Measurements from ENCODE around the gene MFSD11.

The MFSD11 gene

GRCh38 chr17:76791053-76791980 is 53.4 kb downstream of the MFSD11 start:
- Histone ChIP-seq H3K9me3 (ENCODE audit: insufficient read depth, low read depth, low read length) (no peaks in the 10 kb centered on the region), H3K36me3 (ENCODE audit: insufficient read depth, low read length) (no peaks in the 10 kb centered on the region), H3K27me3 (ENCODE audit: insufficient read depth, low read length, poor library complexity, severe bottlenecking) (no peaks in the 10 kb centered on the region), H3K9me2 (replicated peaks; ENCODE audit: low read depth, low read length) (no peaks in the 10 kb centered on the region), H3K4me1 (ENCODE audit: insufficient read depth, low read length, poor library complexity, severe bottlenecking) (peaks cover 15% of the 10 kb centered on the region), H4K20me1 (ENCODE audit: insufficient read depth, low read length, poor library complexity, severe bottlenecking) (no peaks in the 10 kb centered on the region), H3K9ac (ENCODE audit: low read depth, low read length, poor library complexity, severe bottlenecking) (no peak overlapping the region), H3K4me3 (ENCODE audit: low read length, poor library complexity, severe bottlenecking) (no peak overlapping the region), H2AFZ (ENCODE audit: low read length) (no peak overlapping the region), H3F3A (ENCODE audit: low read depth) (no peaks in the 10 kb centered on the region; the same call in 1 of the 2 replicates), H3K4me2 (ENCODE audit: low read depth, low read length, poor library complexity, severe bottlenecking) (no peak overlapping the region), H3K79me2 (ENCODE audit: insufficient read depth, low read length) (no peaks in the 10 kb centered on the region)
- TF ChIP-seq EZH2phosphoT487 (IDR thresholded peaks at IDR 0.05; ENCODE audit: borderline replicate concordance) (no peak), CTCF (conservative IDR thresholded peaks at IDR 0.05; ENCODE audit: low read length) (no peak)

GRCh38 chr17:76792348-76792747 is 54.4 kb downstream of the MFSD11 start:
- Histone ChIP-seq H2AFZ (ENCODE audit: low read length) (no peak overlapping the region), H3K27me3 (ENCODE audit: insufficient read depth, low read length, poor library complexity, severe bottlenecking) (no peaks in the 10 kb centered on the region), H3K4me3 (ENCODE audit: low read length, poor library complexity, severe bottlenecking) (no peak overlapping the region), H3K36me3 (ENCODE audit: insufficient read depth, low read length) (no peaks in the 10 kb centered on the region), H3K9me2 (replicated peaks; ENCODE audit: low read depth, low read length) (no peaks in the 10 kb centered on the region), H3K9ac (ENCODE audit: low read depth, low read length, poor library complexity, severe bottlenecking) (no peak overlapping the region), H3F3A (ENCODE audit: low read depth) (no peaks in the 10 kb centered on the region; the same call in 1 of the 2 replicates), H3K9me3 (ENCODE audit: insufficient read depth, low read depth, low read length) (no peaks in the 10 kb centered on the region), H3K4me1 (ENCODE audit: insufficient read depth, low read length, poor library complexity, severe bottlenecking) (peaks cover 18% of the 10 kb centered on the region), H3K79me2 (ENCODE audit: insufficient read depth, low read length) (no peaks in the 10 kb centered on the region), H3K4me2 (ENCODE audit: low read depth, low read length, poor library complexity, severe bottlenecking) (no peak overlapping the region), H4K20me1 (ENCODE audit: insufficient read depth, low read length, poor library complexity, severe bottlenecking) (no peaks in the 10 kb centered on the region)
- no peak for TF ChIP-seq EZH2phosphoT487 (IDR thresholded peaks at IDR 0.05; ENCODE audit: borderline replicate concordance)
- TF ChIP-seq CTCF (conservative IDR thresholded peaks at IDR 0.05; ENCODE audit: low read length), result no peak

GRCh38 chr17:76793775-76794174 is 55.9 kb downstream of the MFSD11 start:
- Histone ChIP-seq H3K9me2 (replicated peaks; ENCODE audit: low read depth, low read length) (no peaks in the 10 kb centered on the region), H3K4me1 (ENCODE audit: insufficient read depth, low read length, poor library complexity, severe bottlenecking) (peaks cover 13% of the 10 kb centered on the region), H2AFZ (ENCODE audit: low read length) (no peak overlapping the region), H3K79me2 (ENCODE audit: insufficient read depth, low read length) (no peaks in the 10 kb centered on the region), H3K9ac (ENCODE audit: low read depth, low read length, poor library complexity, severe bottlenecking) (no peak overlapping the region), H3K4me3 (ENCODE audit: low read length, poor library complexity, severe bottlenecking) (no peak overlapping the region), H4K20me1 (ENCODE audit: insufficient read depth, low read length, poor library complexity, severe bottlenecking) (no peaks in the 10 kb centered on the region), H3K27me3 (ENCODE audit: insufficient read depth, low read length, poor library complexity, severe bottlenecking) (no peaks in the 10 kb centered on the region), H3F3A (ENCODE audit: low read depth) (no peaks in the 10 kb centered on the region; the same call in 1 of the 2 replicates), H3K9me3 (ENCODE audit: insufficient read depth, low read depth, low read length) (no peaks in the 10 kb centered on the region), H3K4me2 (ENCODE audit: low read depth, low read length, poor library complexity, severe bottlenecking) (no peak overlapping the region), H3K36me3 (ENCODE audit: insufficient read depth, low read length) (no peaks in the 10 kb centered on the region)
- no peak for TF ChIP-seq EZH2phosphoT487 (IDR thresholded peaks at IDR 0.05; ENCODE audit: borderline replicate concordance)
- peak; percentile 54 for TF ChIP-seq CTCF (conservative IDR thresholded peaks at IDR 0.05; ENCODE audit: low read length)

Data from Loucy (cell line).